Epithelial cell of proximal tubule (primary cell): Measurements from ENCODE around the gene UBE2E3. TPM values are rescaled to one million over a fixed set of nuclear protein-coding genes. Genes with fewer than 3 reads are reported as not detected.

ENCODE experiments used
- DNase-seq: peaks from one replicate; pipeline ENCODE4 v3.0.0-alpha.2; 2011; ENCODE audit warnings: low read depth
- H3K4me3 ChIP-seq: 2 replicates; pipeline ENCODE4 v1.5.1; 2011; ENCODE audit warnings: low read depth, mild to moderate bottlenecking, low read length
- total RNA-seq: library from RNA; depleted of rRNA; stranded (reverse); fragments of >200 nt; gene quantifications from 2 replicates; pipeline ENCODE4 v1.2.3, GENCODE V29; 2015
- TF ChIP-seq, protein P1 (sequence below): conservative IDR thresholded peaks from 2 replicates; pipeline ENCODE4 v1.5.1; 2012; ENCODE audit warnings: low read depth, mild to moderate bottlenecking, low read length

The UBE2E3 gene
- total RNA-seq, 1 donor from 2014 or later: 70.1 TPM

DNA sequence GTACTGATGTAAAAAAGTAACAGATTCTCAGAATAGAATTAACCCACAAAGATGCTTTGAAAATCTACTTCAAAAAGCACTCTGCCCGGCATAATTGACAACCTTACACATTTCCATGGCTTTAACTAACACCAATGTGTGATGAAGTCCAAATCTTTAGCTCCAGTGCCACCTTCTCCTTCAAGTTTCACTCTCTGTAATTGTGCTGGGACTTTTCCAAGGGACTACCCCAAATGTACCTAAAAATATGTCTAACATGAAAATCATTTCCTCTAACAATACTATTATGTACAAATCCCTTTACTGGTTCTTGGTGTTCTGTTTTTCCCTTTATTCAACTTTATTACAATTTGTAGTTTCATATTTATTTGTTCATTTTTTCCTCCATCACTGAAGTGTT lies 20.6 kb upstream of the UBE2E3 start:
- TF ChIP-seq, protein P1, sequence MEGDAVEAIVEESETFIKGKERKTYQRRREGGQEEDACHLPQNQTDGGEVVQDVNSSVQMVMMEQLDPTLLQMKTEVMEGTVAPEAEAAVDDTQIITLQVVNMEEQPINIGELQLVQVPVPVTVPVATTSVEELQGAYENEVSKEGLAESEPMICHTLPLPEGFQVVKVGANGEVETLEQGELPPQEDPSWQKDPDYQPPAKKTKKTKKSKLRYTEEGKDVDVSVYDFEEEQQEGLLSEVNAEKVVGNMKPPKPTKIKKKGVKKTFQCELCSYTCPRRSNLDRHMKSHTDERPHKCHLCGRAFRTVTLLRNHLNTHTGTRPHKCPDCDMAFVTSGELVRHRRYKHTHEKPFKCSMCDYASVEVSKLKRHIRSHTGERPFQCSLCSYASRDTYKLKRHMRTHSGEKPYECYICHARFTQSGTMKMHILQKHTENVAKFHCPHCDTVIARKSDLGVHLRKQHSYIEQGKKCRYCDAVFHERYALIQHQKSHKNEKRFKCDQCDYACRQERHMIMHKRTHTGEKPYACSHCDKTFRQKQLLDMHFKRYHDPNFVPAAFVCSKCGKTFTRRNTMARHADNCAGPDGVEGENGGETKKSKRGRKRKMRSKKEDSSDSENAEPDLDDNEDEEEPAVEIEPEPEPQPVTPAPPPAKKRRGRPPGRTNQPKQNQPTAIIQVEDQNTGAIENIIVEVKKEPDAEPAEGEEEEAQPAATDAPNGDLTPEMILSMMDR: no peak
- H3K4me3 ChIP-seq: no peak overlapping the region
- no peak for DNase-seq

DNA sequence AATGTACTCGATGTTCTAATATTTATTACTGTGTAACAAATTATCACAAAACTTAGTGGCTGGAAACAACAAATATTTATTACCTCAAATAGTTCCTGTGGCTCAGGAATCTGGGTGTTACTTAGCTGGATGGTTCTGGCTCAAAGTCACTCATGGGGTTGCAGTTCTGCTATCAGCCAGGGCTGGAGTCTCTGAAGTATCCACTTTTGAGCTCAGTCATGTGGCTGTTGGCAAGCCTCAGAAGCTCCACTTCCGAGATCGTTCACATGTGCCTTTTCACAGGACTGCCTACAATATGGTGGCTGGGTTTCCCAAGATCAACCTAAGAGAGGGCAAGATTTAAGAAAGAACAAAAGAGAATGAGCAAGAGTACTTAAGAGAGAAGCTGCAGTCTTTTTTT lies 19.4 kb upstream of the UBE2E3 start:
- H3K4me3 ChIP-seq: no peak overlapping the region
- TF ChIP-seq, protein P1: no peak
- DNase-seq: no peak

GRCh38 chr2:180962727-180963314 lies 17.6 kb upstream of the UBE2E3 start:
- no peak overlapping the region for H3K4me3 ChIP-seq
- TF ChIP-seq, protein P1: no peak
- DNase-seq: no peak

DNA sequence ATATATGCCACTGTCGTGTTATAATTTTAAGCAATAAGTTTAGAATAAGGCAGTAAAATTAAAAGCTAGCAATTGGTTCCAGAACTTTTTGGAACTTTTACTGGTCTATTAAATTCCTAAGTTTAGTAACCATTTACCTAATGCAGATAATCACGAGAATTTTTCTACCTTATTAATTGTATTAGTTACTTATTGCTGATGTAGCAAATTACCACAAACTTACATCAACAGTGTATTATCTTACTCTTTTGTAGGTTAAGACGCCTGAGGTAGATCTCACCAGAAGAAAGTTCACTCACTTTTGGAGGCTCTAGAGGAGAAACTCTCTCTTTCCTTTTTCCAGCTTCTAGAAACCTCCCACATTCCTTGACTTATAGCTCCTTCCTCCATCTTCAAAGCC lies 14.0 kb upstream of the UBE2E3 start:
- TF ChIP-seq, protein P1: no peak
- no peak overlapping the region for H3K4me3 ChIP-seq
- no peak for DNase-seq

DNA sequence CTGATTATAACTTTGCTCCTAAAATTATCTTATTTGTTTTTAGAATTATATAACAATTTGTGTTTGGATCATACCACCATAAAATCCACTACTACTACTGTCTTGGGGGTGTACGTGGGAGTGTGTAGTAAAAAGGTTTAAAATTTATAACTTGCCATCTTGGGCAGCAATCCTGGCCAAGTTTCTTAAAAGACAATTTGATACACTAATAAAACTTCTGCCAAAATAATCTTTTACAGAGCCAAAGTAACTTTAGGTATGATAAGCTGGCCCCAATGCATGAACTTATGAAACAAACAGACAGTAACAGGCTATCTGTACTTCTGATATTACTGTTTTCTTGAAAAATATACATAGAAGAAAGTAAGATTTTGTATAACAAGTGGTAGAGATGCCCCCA lies 11.3 kb upstream of the UBE2E3 start:
- no peak overlapping the region for H3K4me3 ChIP-seq
- DNase-seq: no peak
- TF ChIP-seq, protein P1: no peak

- TF ChIP-seq, protein P1: no peak
- H3K4me3 ChIP-seq: no peak overlapping the region
- no peak for DNase-seq
These were observed 10.4 kb upstream of the UBE2E3 start for GRCh38 chr2:180970016-180970415.

DNA sequence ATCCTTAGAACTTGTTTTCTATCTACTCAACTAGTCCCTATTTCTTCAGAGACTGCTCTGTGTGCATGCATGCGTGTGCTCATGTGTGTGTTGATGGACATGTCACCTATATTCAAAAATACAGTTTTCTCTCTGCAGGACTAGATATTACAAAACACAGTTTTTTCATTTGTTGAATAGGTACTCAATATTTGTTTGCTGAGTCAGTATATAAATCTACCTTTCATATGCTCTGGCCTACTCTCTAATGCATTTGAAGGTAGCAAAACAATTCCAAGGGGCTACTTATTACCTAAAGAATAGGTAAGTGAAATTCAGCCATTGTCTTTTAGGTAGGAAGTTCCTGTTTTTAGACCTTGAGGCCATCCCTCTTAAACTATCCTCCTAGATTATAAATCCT lies 8.6 kb upstream of the UBE2E3 start:
- TF ChIP-seq, protein P1: no peak
- H3K4me3 ChIP-seq: no peak overlapping the region

More for the DNA sequence above, 8.6 kb upstream of the UBE2E3 start:
- DNase-seq: no peak
